Peyer's patch (tissue), 4 donors: ENCODE data around the gene SEMA5A.

ENCODE experiments used
- CTCF ChIP-seq, 6 experiments: fragments of 450-650 bp in 4 of 6; fragments of 200-600 bp in 2 of 6; sonication (generic) in 1 of 6; IDR thresholded peaks; one replicate each; pipeline ENCODE4 v1.5.1; 2017 to 2019; ENCODE audit warnings: antibody characterized with exemption in 6 of 6, mild to moderate bottlenecking in 3 of 6, moderate library complexity in 1 of 6
- POLR2A ChIP-seq, 2 donors: fragments of 450-650 bp; IDR thresholded peaks; one replicate each; pipeline ENCODE4 v1.5.1; 2017; ENCODE audit warnings: antibody characterized with exemption in 2 of 2, mild to moderate bottlenecking in 2 of 2, moderate library complexity in 2 of 2

DNA sequence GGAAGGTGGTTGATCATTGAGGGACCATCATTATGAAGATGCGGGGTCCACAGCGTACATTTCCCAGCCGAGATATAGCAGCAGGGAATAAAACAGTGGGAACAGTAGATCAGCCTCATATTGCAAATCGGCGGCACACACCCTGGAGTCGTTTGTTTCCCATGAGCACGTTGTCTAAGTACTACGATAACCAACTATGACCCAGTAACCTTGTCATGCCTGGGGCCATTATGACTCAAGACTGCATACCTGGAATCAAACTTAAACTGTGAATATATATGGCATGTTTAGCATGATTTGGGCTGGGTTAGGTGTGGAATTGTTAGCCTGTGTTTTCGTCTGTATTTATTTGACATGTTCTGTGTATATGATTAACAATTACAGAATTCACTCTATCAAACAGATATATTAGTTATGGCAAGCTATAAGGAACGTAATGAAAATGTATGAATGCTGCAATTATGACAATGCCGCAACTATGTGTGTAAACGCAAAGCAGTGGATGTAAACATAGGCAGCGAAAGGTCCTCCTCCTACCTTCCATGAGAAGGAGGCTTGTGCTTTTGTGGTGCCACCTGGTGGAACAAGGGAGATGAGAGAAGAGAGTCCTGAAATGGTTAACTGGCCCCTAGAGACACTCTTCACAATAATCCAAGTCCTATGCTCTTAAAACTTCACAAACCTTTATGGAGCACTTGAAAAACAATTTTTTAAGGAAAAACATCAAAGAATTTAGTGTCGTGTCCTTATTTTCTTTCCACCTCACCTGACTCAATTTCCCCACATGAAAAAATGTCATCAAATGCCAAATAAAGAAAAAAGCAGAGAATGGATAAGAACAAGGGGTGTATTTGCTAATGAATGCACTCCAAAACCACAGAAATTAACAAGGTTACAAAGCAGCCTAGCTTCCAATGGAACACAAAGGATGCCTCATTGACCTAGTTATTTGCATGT, 47.1 kb downstream of the SEMA5A start:
- TF ChIP-seq CTCF (IDR thresholded peaks at IDR 0.05) (peak in 3 of 6 experiments; percentile 47 to 68 (median 61)), POLR2A (IDR thresholded peaks at IDR 0.05) (no peak)
